ENCODE data around the gene MS4A5. TPM values are rescaled to one million over a fixed set of nuclear protein-coding genes. Genes with fewer than 3 reads are reported as not detected.

Gene MS4A5
- total and polyA plus RNA-seq, 2 donors (not counting 3 experiments of a cell fraction or from before 2014, with no cell fraction given), result not detected

DNA sequence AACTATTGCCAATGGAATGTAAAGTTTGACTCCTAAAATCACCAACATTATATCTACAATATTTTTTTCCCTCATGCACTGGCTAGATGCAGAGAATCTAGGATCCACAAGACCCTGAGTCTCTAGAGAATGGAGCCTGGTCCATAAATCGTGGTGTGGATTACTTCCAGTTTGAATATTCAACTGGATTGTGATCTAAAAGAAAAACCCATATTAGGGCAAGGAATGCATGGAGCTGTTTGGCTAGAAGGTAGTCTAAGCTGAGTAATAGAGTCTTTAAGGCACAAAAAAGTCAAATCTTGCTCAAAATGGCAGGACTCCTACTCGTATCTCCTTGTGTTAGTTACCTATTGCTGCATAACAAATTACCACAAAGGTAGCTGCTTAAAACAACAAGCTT lies 9.4 kb upstream of the MS4A5 start:
- FAIRE-seq (no peak), DNase-seq (ENCODE audit: low read depth, low spot score) (no peak)
- no peak overlapping the region for H3K4me2 ChIP-seq (ENCODE audit: insufficient read depth, low read length)
- CTCF ChIA-PET, result no interaction called here
- H2AFZ ChIP-seq (ENCODE audit: low read depth, low read length), result no peak overlapping the region
- H3K27me3 ChIP-seq (ENCODE audit: control insufficient read depth in 2 of 2, insufficient read depth in 2 of 2, low read length in 2 of 2), result no peaks in the 10 kb centered on the region
- dilution Hi-C loops (cut with MboI; ENCODE audit: extremely low pct_ligation_motif_present, low sequenced_read_pairs), result no loop called here
- no peak overlapping the region for H3K9ac ChIP-seq (replicated peaks; ENCODE audit: extremely low read depth, insufficient read depth, low read length)
- POLR2A ChIA-PET, result no interaction called here
- no peaks in the 10 kb centered on the region for H3K9me1 ChIP-seq (replicated peaks; ENCODE audit: control insufficient read depth, extremely low read depth, insufficient read depth, low read length)
- H4K20me1 ChIP-seq (replicated peaks; ENCODE audit: control insufficient read depth, extremely low read depth, insufficient read depth, low read length), result no peaks in the 10 kb centered on the region
- no TSS peak for BruUV-seq (replicated peaks)
- no peaks in the 10 kb centered on the region for H3K4me1 ChIP-seq (ENCODE audit: control insufficient read depth, extremely low read depth, insufficient read depth, low read length)
- H3K79me2 ChIP-seq (ENCODE audit: control insufficient read depth, insufficient read depth, low read length), result no peaks in the 10 kb centered on the region
- no peak overlapping the region for H3K27ac ChIP-seq (ENCODE audit: insufficient read depth, low read depth, low read length)
- no peaks in the 10 kb centered on the region for H3K9me3 ChIP-seq (replicated peaks; ENCODE audit: control insufficient read depth, insufficient read depth, low read length)
- intact Hi-C loops (cut with micrococcal nuclease), result no loop called here
- H3K4me3 ChIP-seq (replicated peaks in 1 of 3; ENCODE audit: insufficient read depth in 1 of 3, low read depth in 1 of 3, low read length in 3 of 3), result no peak overlapping the region
- H3K36me3 ChIP-seq (ENCODE audit: control insufficient read depth in 2 of 2, extremely low read depth in 1 of 2, insufficient read depth in 2 of 2, low read length in 2 of 2), result no peaks in the 10 kb centered on the region
- TF ChIP-seq MYC (IDR thresholded peaks at IDR 0.05; ENCODE audit: low read depth, low read length) (no peak), FOS (IDR thresholded peaks at IDR 0.05; ENCODE audit: borderline replicate concordance, insufficient read depth, low read length) (no peak), GATA2 (IDR thresholded peaks at IDR 0.05; ENCODE audit: insufficient read depth, insufficient read length, low read depth, low read length) (no peak), EZH2 (IDR thresholded peaks at IDR 0.05; ENCODE audit: borderline replicate concordance, low read depth, low read length, severe bottlenecking) (no peak)
- TF ChIP-seq, protein P1, sequence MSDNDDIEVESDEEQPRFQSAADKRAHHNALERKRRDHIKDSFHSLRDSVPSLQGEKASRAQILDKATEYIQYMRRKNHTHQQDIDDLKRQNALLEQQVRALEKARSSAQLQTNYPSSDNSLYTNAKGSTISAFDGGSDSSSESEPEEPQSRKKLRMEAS (IDR thresholded peaks at IDR 0.05; ENCODE audit: insufficient read depth, insufficient read length), result no peak

DNA sequence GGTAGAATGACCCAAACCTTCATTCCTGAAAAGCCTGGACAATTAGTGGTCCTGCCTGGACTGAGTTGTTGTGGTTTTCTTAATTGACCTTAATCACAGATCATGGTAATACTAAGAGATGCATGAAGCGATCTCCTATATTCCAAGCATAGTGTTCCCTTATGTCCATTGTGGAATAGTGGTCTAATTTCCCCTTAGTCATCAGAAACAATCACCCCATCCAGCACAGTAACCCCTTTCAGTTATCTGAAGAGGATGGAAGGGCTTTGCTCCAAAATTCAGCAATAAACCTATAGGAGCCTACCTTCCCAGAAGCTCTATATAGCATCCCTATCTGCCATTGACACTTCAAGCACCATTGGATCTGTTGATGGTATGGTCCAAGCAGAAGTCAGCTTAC lies 6.8 kb upstream of the MS4A5 start:
- H3K79me2 ChIP-seq (ENCODE audit: control insufficient read depth, insufficient read depth, low read length), result no peaks in the 10 kb centered on the region
- POLR2A ChIA-PET, result no interaction called here
- DNase-seq (ENCODE audit: low read depth, low spot score) (no peak), FAIRE-seq (no peak)
- no peaks in the 10 kb centered on the region for H3K27me3 ChIP-seq (ENCODE audit: control insufficient read depth in 2 of 2, insufficient read depth in 2 of 2, low read length in 2 of 2)
- dilution Hi-C loops (cut with MboI; ENCODE audit: extremely low pct_ligation_motif_present, low sequenced_read_pairs) (no loop called here), intact Hi-C loops (cut with micrococcal nuclease) (no loop called here)
- H3K4me1 ChIP-seq (ENCODE audit: control insufficient read depth, extremely low read depth, insufficient read depth, low read length), result no peaks in the 10 kb centered on the region
- no peaks in the 10 kb centered on the region for H4K20me1 ChIP-seq (replicated peaks; ENCODE audit: control insufficient read depth, extremely low read depth, insufficient read depth, low read length)
- no peak overlapping the region for H3K27ac ChIP-seq (ENCODE audit: insufficient read depth, low read depth, low read length)
- no peaks in the 10 kb centered on the region for H3K9me1 ChIP-seq (replicated peaks; ENCODE audit: control insufficient read depth, extremely low read depth, insufficient read depth, low read length)
- H2AFZ ChIP-seq (ENCODE audit: low read depth, low read length), result no peak overlapping the region
- no peaks in the 10 kb centered on the region for H3K9me3 ChIP-seq (replicated peaks; ENCODE audit: control insufficient read depth, insufficient read depth, low read length)
- H3K4me3 ChIP-seq (replicated peaks in 1 of 3; ENCODE audit: insufficient read depth in 1 of 3, low read depth in 1 of 3, low read length in 3 of 3), result no peak overlapping the region
- no peak overlapping the region for H3K9ac ChIP-seq (replicated peaks; ENCODE audit: extremely low read depth, insufficient read depth, low read length)
- CTCF ChIA-PET, result no interaction called here
- no peak overlapping the region for H3K4me2 ChIP-seq (ENCODE audit: insufficient read depth, low read length)
- no peaks in the 10 kb centered on the region for H3K36me3 ChIP-seq (ENCODE audit: control insufficient read depth in 2 of 2, extremely low read depth in 1 of 2, insufficient read depth in 2 of 2, low read length in 2 of 2)
- TF ChIP-seq GATA2 (IDR thresholded peaks at IDR 0.05; ENCODE audit: insufficient read depth, insufficient read length, low read depth, low read length) (no peak), FOS (IDR thresholded peaks at IDR 0.05; ENCODE audit: borderline replicate concordance, insufficient read depth, low read length) (no peak), POLR2A (IDR thresholded peaks at IDR 0.05; ENCODE audit: low read depth, low read length) (no peak), JUN (IDR thresholded peaks at IDR 0.05; ENCODE audit: borderline replicate concordance, insufficient read depth, insufficient read length, low read depth) (no peak), POLR2AphosphoS5 (IDR thresholded peaks at IDR 0.05; ENCODE audit: insufficient read depth, low read depth, low read length) (no peak), EZH2 (IDR thresholded peaks at IDR 0.05; ENCODE audit: borderline replicate concordance, low read depth, low read length, severe bottlenecking) (no peak), MYC (IDR thresholded peaks at IDR 0.05; ENCODE audit: low read depth, low read length) (no peak)
- TF ChIP-seq, protein P1 (IDR thresholded peaks at IDR 0.05; ENCODE audit: insufficient read depth, insufficient read length), result no peak
- TF ChIP-seq, protein P2, sequence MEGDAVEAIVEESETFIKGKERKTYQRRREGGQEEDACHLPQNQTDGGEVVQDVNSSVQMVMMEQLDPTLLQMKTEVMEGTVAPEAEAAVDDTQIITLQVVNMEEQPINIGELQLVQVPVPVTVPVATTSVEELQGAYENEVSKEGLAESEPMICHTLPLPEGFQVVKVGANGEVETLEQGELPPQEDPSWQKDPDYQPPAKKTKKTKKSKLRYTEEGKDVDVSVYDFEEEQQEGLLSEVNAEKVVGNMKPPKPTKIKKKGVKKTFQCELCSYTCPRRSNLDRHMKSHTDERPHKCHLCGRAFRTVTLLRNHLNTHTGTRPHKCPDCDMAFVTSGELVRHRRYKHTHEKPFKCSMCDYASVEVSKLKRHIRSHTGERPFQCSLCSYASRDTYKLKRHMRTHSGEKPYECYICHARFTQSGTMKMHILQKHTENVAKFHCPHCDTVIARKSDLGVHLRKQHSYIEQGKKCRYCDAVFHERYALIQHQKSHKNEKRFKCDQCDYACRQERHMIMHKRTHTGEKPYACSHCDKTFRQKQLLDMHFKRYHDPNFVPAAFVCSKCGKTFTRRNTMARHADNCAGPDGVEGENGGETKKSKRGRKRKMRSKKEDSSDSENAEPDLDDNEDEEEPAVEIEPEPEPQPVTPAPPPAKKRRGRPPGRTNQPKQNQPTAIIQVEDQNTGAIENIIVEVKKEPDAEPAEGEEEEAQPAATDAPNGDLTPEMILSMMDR (IDR thresholded peaks at IDR 0.05; ENCODE audit: extremely low read depth in 1 of 2, insufficient read depth in 1 of 2, low read depth in 1 of 2, low read length in 2 of 2), result no peak
- no TSS peak for BruUV-seq (replicated peaks)

Measured in endothelial cell of umbilical vein (primary cell).